Tibial artery (tissue), 4 donors: ENCODE results near the gene MAGOH.

Source experiments
- DNase-seq, 2 donors: peaks; one replicate each; pipeline ENCODE4 v3.0.0-alpha.2; 2019
- H3K27ac ChIP-seq, 2 donors: fragments of 200-600 bp; sonication (generic) in 1 of 2; 1 replicate in 1 of 2; 2 replicates in 1 of 2; pipeline ENCODE4 v1.5.1; 2018 to 2019; ENCODE audit warnings: mild to moderate bottlenecking in 1 of 2
- H3K27me3 ChIP-seq, 2 donors: fragments of 200-600 bp; sonication (generic) in 1 of 2; one replicate each; pipeline versions ENCODE4 v1.5.1 to v1.6.0; 2016 to 2019
- H3K36me3 ChIP-seq, 3 donors: fragments of 200-600 bp; sonication (generic) in 2 of 3; one replicate each; pipeline ENCODE4 v1.5.1; 2016 to 2019; ENCODE audit warnings: mild to moderate bottlenecking in 2 of 3
- H3K4me1 ChIP-seq, 4 donors: fragments of 200-600 bp; sonication (generic) in 2 of 4; 1 replicate in 3 of 4; 2 replicates in 1 of 4; pipeline ENCODE4 v1.5.1; 2016 to 2019
- H3K4me3 ChIP-seq, 2 donors: fragments of 200-600 bp; sonication (generic) in 1 of 2; 1 replicate in 1 of 2; 2 replicates in 1 of 2; pipeline ENCODE4 v1.5.1; 2018 to 2019; ENCODE audit warnings: mild to moderate bottlenecking in 2 of 2
- H3K9me3 ChIP-seq, 3 donors: fragments of 200-600 bp; sonication (generic) in 1 of 3; one replicate each; pipeline ENCODE4 v1.5.1; 2016 to 2019
- CTCF ChIP-seq, 2 experiments: fragments of 200-600 bp in 1 of 2; fragments of 450-650 bp in 1 of 2; IDR thresholded peaks; one replicate each; pipeline ENCODE4 v1.5.1; 2017 to 2019; ENCODE audit warnings: antibody characterized with exemption in 2 of 2, mild to moderate bottlenecking in 1 of 2, moderate library complexity in 1 of 2
- intact Hi-C: fragments of 100-400 bp; cut with DNase I; formaldehyde crosslinking; loops from one replicate; pipeline ENCODE4 v1.15.0; 2023; ENCODE audit warnings: low total_unique reads

Gene MAGOH

DNA sequence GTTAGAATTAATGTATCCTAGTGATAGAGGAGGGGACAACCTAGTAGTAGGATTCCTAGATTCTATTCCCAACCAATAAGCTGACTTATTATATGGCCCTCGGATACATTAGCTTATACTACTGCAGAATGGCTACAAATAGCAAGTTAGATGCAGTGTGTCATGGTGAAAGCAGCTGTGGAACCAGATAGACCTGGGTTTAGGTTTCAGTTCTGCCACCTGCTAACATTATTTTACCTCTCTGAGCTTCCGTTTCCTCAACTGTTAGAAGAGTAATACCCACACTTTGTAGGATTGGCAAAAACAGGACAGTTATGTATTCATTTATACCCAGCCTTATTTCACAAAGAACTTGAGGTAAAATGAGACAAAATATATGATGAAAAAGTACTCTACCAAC is 21.6 kb upstream of the MAGOH start:
- TF ChIP-seq CTCF (IDR thresholded peaks at IDR 0.05): no peak
- H3K4me1 ChIP-seq: no peaks in the 10 kb centered on the region
- H3K9me3 ChIP-seq: no peaks in the 10 kb centered on the region
- no peak for DNase-seq
- intact Hi-C loops: no loop called here
- H3K4me3 ChIP-seq: no peak overlapping the region
- H3K27me3 ChIP-seq: no peaks in the 10 kb centered on the region
- H3K36me3 ChIP-seq: peaks cover 0 to 64% (median 4%) of the 10 kb centered on the region in 3 donors
- H3K27ac ChIP-seq: no peak overlapping the region

GRCh38 chr1:53258216-53258615 is 19.9 kb upstream of the MAGOH start:
- intact Hi-C loops: no loop called here
- Histone ChIP-seq H3K4me1 (no peaks in the 10 kb centered on the region), H3K27me3 (no peaks in the 10 kb centered on the region), H3K36me3 (peaks cover 0 to 54% (median 0%) of the 10 kb centered on the region in 3 donors), H3K9me3 (no peaks in the 10 kb centered on the region), H3K27ac (no peak overlapping the region), H3K4me3 (no peak overlapping the region)
- DNase-seq: no peak
- TF ChIP-seq CTCF (IDR thresholded peaks at IDR 0.05): no peak

- H3K4me1 ChIP-seq: no peaks in the 10 kb centered on the region
- H3K4me3 ChIP-seq: no peak overlapping the region
- no peak for TF ChIP-seq CTCF (IDR thresholded peaks at IDR 0.05)
- DNase-seq: no peak
- no peaks in the 10 kb centered on the region for H3K9me3 ChIP-seq
- intact Hi-C loops: no loop called here
- H3K27ac ChIP-seq: no peak overlapping the region
- H3K36me3 ChIP-seq: peaks cover 0 to 48% (median 0%) of the 10 kb centered on the region in 3 donors
- no peaks in the 10 kb centered on the region for H3K27me3 ChIP-seq
These were observed 19.2 kb upstream of the MAGOH start for GRCh38 chr1:53257454-53258081.

- Histone ChIP-seq H3K9me3 (no peaks in the 10 kb centered on the region), H3K27ac (no peak overlapping the region), H3K4me1 (no peaks in the 10 kb centered on the region), H3K36me3 (peaks cover 0 to 42% (median 0%) of the 10 kb centered on the region in 3 donors), H3K4me3 (no peak overlapping the region), H3K27me3 (no peaks in the 10 kb centered on the region)
- no peak for TF ChIP-seq CTCF (IDR thresholded peaks at IDR 0.05)
- intact Hi-C loops: no loop called here
- DNase-seq: no peak
These were observed 18.5 kb upstream of the MAGOH start for GRCh38 chr1:53256511-53257453.

DNA sequence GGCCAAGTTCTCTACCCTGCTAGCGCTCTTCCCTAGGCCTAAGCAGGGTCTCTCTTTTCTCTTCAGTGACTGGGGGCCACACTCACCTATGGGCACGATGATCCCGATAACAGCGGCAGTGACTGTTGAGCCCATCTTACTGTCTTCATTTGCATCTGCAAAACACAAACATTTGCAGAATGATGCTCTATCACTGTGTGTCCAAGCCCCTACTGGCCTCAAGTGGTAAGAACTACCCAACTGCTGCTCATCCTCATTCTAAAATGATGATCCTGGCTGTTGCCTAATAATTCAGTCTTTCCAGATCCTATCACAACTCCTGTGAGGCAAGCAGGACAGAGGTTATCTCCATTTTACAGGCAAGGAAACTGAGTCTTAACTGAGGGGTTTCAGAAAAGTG is 16.7 kb upstream of the MAGOH start:
- Histone ChIP-seq H3K4me3 (no peak overlapping the region), H3K4me1 (no peaks in the 10 kb centered on the region), H3K9me3 (no peaks in the 10 kb centered on the region), H3K27ac (no peak overlapping the region), H3K36me3 (peaks cover 0 to 25% (median 0%) of the 10 kb centered on the region in 3 donors), H3K27me3 (no peaks in the 10 kb centered on the region)
- TF ChIP-seq CTCF (IDR thresholded peaks at IDR 0.05): no peak
- intact Hi-C loops: no loop called here
- no peak for DNase-seq
